IMR-90 (cell line): Measurements from ENCODE around the gene PDE4B. TPM values are rescaled to one million over a fixed set of nuclear protein-coding genes. Genes with fewer than 3 reads are reported as not detected.

Source experiments
- ATAC-seq: fragments of 200-7000 bp; cut with Tn5 transposase; 2 replicates; pipeline ENCODE4 v1.9.1; 2020; ENCODE audit warnings: low read depth, mild to moderate bottlenecking, moderate library complexity
- BruUV-seq: library from RNA; stranded (reverse); fragments of 400-500 nt; replicated peaks from 2 replicates; lab custom pipeline; 2021; lab: Mats Ljungman, UMichigan
- CTCF ChIA-PET: fragments of 300-600 bp; formaldehyde crosslinking; extraction: SDS; loops from one replicate; lab custom pipeline; 2021; ENCODE audit warnings: antibody characterized with exemption; lab: Yijun Ruan, JAX
- POLR2A ChIA-PET: fragments of 300-600 bp; sonication (Branson Sonifier 250); formaldehyde crosslinking; loops from one replicate; lab custom pipeline; 2022; ENCODE audit warnings: antibody characterized with exemption; ENCODE audit not compliant: unreplicated experiment; lab: Charles Lee
- DNase-seq: peaks from one replicate; pipeline ENCODE4 v3.0.0; 2013
- H2AFZ ChIP-seq: replicated peaks from 2 replicates; pipeline ENCODE3; 2013; ENCODE audit warnings: low read length, mild to moderate bottlenecking; ENCODE audit not compliant: poor library complexity
- H2AK5ac ChIP-seq: 2 replicates; pipeline ENCODE4 v1.6.1; 2013; ENCODE audit warnings: low read depth, low read length, inconsistent platforms
- H2AK9ac ChIP-seq: replicated peaks from 2 replicates; pipeline ENCODE3; 2013; ENCODE audit warnings: mild to moderate bottlenecking, low read depth, low read length, moderate library complexity; ENCODE audit not compliant: poor library complexity
- H2BK120ac ChIP-seq: 2 replicates; pipeline ENCODE4 v1.6.1; 2013; ENCODE audit warnings: low read depth, low read length, inconsistent platforms
- H2BK15ac ChIP-seq: 3 replicates; pipeline ENCODE4 v1.6.1; 2013; ENCODE audit warnings: low read depth, low read length, inconsistent platforms
- H2BK20ac ChIP-seq: 2 replicates; pipeline ENCODE4 v1.6.1; 2013; ENCODE audit warnings: low read depth, mild to moderate bottlenecking, inconsistent platforms, low read length, moderate library complexity
- H2BK5ac ChIP-seq: 2 replicates; pipeline ENCODE4 v1.6.1; 2013; ENCODE audit warnings: mild to moderate bottlenecking, low read depth, low read length, inconsistent platforms; ENCODE audit not compliant: poor library complexity, severe bottlenecking
- H3K14ac ChIP-seq: replicated peaks from 2 replicates; pipeline ENCODE4 v1.6.1; 2013; ENCODE audit warnings: low read depth, low read length, inconsistent platforms
- H3K18ac ChIP-seq: 2 replicates; pipeline ENCODE4 v1.6.1; 2013; ENCODE audit warnings: low read depth, low read length, control low read depth
- H3K23ac ChIP-seq: 2 replicates; pipeline ENCODE4 v1.6.1; 2013; ENCODE audit warnings: low read depth, low read length, inconsistent platforms
- H3K27ac ChIP-seq: 2 replicates; pipeline ENCODE4 v1.5.1; 2013; ENCODE audit warnings: mild to moderate bottlenecking, control low read depth, low read length; ENCODE audit not compliant: insufficient read depth
- H3K27me3 ChIP-seq: 2 replicates; pipeline ENCODE4 v1.6.1; 2013; ENCODE audit warnings: low read length; ENCODE audit not compliant: control insufficient read depth, insufficient read depth
- H3K36me3 ChIP-seq: 2 replicates; pipeline ENCODE4 v1.6.1; 2013; ENCODE audit warnings: low read length, mixed read lengths; ENCODE audit not compliant: control insufficient read depth, insufficient read depth
- H3K4ac ChIP-seq: 2 replicates; pipeline ENCODE4 v1.6.1; 2013; ENCODE audit warnings: low read depth, low read length, inconsistent platforms
- H3K4me1 ChIP-seq: 2 replicates; pipeline ENCODE4 v1.6.1; 2013; ENCODE audit warnings: low read length, mixed read lengths; ENCODE audit not compliant: control insufficient read depth, insufficient read depth
- H3K4me2 ChIP-seq: 2 replicates; pipeline ENCODE4 v1.6.1; 2013; ENCODE audit warnings: low read depth, mild to moderate bottlenecking, control low read depth, low read length, moderate library complexity
- H3K4me3 ChIP-seq: 2 replicates; pipeline ENCODE4 v1.5.1; 2013; ENCODE audit warnings: low read depth, mild to moderate bottlenecking, control low read depth, low read length, moderate library complexity; ENCODE audit not compliant: insufficient read depth
- H3K56ac ChIP-seq: 2 replicates; pipeline ENCODE4 v1.6.1; 2013; ENCODE audit warnings: low read length, inconsistent platforms; ENCODE audit not compliant: insufficient read depth; ENCODE audit errors: extremely low read depth
- H3K79me1 ChIP-seq, 2 experiments: 2 replicates each; pipeline ENCODE4 v1.6.1; 2013; ENCODE audit warnings: low read length in 2 of 2, inconsistent platforms in 1 of 2, low read depth in 1 of 2
- H3K9ac ChIP-seq: 2 replicates; pipeline ENCODE4 v1.6.1; 2013; ENCODE audit warnings: low read depth, low read length, control low read depth
- H3K9me1 ChIP-seq: 2 replicates; pipeline ENCODE4 v1.6.1; 2013; ENCODE audit warnings: low read length, inconsistent platforms; ENCODE audit not compliant: insufficient read depth
- H3K9me3 ChIP-seq: 2 replicates; pipeline ENCODE4 v1.6.1; 2013; ENCODE audit warnings: low read length; ENCODE audit not compliant: control insufficient read depth, insufficient read depth
- H4K20me1 ChIP-seq: 2 replicates; pipeline ENCODE4 v1.6.1; 2013; ENCODE audit warnings: low read length, inconsistent platforms; ENCODE audit not compliant: insufficient read depth
- H4K5ac ChIP-seq: 2 replicates; pipeline ENCODE4 v1.6.1; 2013; ENCODE audit warnings: mild to moderate bottlenecking, low read depth, low read length, control low read depth
- H4K8ac ChIP-seq, 2 experiments: 2 replicates each; pipeline ENCODE4 v1.6.1; 2013; ENCODE audit warnings: low read depth in 2 of 2, low read length in 2 of 2, control low read depth in 1 of 2, inconsistent platforms in 1 of 2
- H4K91ac ChIP-seq: 2 replicates; pipeline ENCODE4 v1.6.1; 2013; ENCODE audit warnings: low read depth, low read length, inconsistent platforms; ENCODE audit not compliant: insufficient read depth
- CEBPB ChIP-seq: IDR thresholded peaks from 2 replicates; pipeline ENCODE4 v1.6.1; 2012; ENCODE audit warnings: low read depth, low read length, improper control_type of control experiment
- ELK1 ChIP-seq: fragments of 150-350 bp; IDR thresholded peaks from 2 replicates; pipeline ENCODE4 v1.6.1; 2016; ENCODE audit warnings: low read depth, mild to moderate bottlenecking, low read length, moderate library complexity, borderline replicate concordance
- MAFK ChIP-seq: IDR thresholded peaks from 2 replicates; pipeline ENCODE4 v1.6.1; 2012; ENCODE audit warnings: low read depth, low read length, improper control_type of control experiment
- MAZ ChIP-seq: IDR thresholded peaks from 2 replicates; pipeline ENCODE4 v1.6.1; 2012; ENCODE audit warnings: low read depth, mild to moderate bottlenecking, low read length, improper control_type of control experiment, moderate library complexity, borderline replicate concordance
- MXI1 ChIP-seq: IDR thresholded peaks from 2 replicates; pipeline ENCODE4 v1.6.1; 2012; ENCODE audit warnings: low read depth, mild to moderate bottlenecking, low read length, moderate library complexity, borderline replicate concordance
- NFE2L2 ChIP-seq: fragments of 150-350 bp; IDR thresholded peaks from 2 replicates; pipeline ENCODE4 v1.6.1; 2016; ENCODE audit warnings: low read depth, mild to moderate bottlenecking, low read length
- RAD21 ChIP-seq: IDR thresholded peaks from 2 replicates; pipeline ENCODE4 v1.6.1; 2012; ENCODE audit warnings: low read length, improper control_type of control experiment
- WGBS, 2 experiments: methylation state at CpG; one replicate each; pipeline versions ENCODE4 v1.1.5 to v1.1.7; 2013; ENCODE audit warnings: missing lambda C conversion rate in 2 of 2; ENCODE audit not compliant: insufficient read length in 1 of 2; ENCODE audit errors: extremely low coverage in 2 of 2; 5-methylcytosine and 5-hydroxymethylcytosine counted together
- dilution Hi-C: fragments of 300-500 bp; cut with HindIII; formaldehyde crosslinking; loops from one replicate; pipeline ENCODE4 v1.14.3; 2018; ENCODE audit warnings: low sequenced_read_pairs; ENCODE audit not compliant: unreplicated experiment
- in situ Hi-C: fragments of 300-500 bp; cut with MboI; formaldehyde crosslinking; loops from 3 replicates; pipeline ENCODE4 v1.14.3; 2019; ENCODE audit warnings: low sequenced_read_pairs, inconsistent platforms, mixed read lengths
- intact Hi-C: fragments of 100-400 bp; cut with micrococcal nuclease; formaldehyde crosslinking; loops from 2 replicates; pipeline ENCODE4 v1.10.0; 2022
- polyA plus RNA-seq, 3 experiments: library from polyadenylated mRNA; depleted of rRNA; stranded (reverse); fragments of >200 nt; gene quantifications; 2 replicates each; pipeline ENCODE4 v1.2.3, GENCODE V29; 2012; ENCODE audit warnings: low replicate concordance in 1 of 3
- total RNA-seq: library from RNA; depleted of rRNA; stranded (reverse); fragments of >200 nt; gene quantifications from 2 replicates; pipeline ENCODE4 v1.2.3, GENCODE V29; 2012

PDE4B gene
- total and polyA plus RNA-seq, 2 of the 4 experiments (the other 2 are of a cell fraction) = 5.8 to 21.3 TPM

- Histone ChIP-seq H3K9me1 (no peaks in the 10 kb centered on the region), H3K27me3 (peaks cover 3% of the 10 kb centered on the region), H3K4ac (no peak overlapping the region), H2BK5ac (no peak overlapping the region), H3K79me1 (no peaks in the 10 kb centered on the region), H3K14ac (no peak overlapping the region), H3K9ac (no peak overlapping the region), H3K4me1 (no peaks in the 10 kb centered on the region), H3K56ac (no peak overlapping the region), H2BK120ac (no peak overlapping the region), H3K27ac (no peak overlapping the region), H2AFZ (no peak overlapping the region), H3K4me2 (no peak overlapping the region), H4K91ac (no peak overlapping the region), H2BK15ac (no peak overlapping the region), H4K8ac (no peak overlapping the region), H2AK5ac (no peak overlapping the region), H3K36me3 (no peaks in the 10 kb centered on the region), H4K20me1 (no peaks in the 10 kb centered on the region), H4K5ac (no peak overlapping the region), H3K18ac (no peak overlapping the region), H3K9me3 (no peaks in the 10 kb centered on the region), H3K23ac (no peak overlapping the region), H3K4me3 (no peak overlapping the region), H2BK20ac (no peak overlapping the region), H2AK9ac (no peak overlapping the region)
- DNase-seq (no peak), ATAC-seq (no peak)
- in situ Hi-C loops = no loop called here
- intact Hi-C loops = no loop called here
- dilution Hi-C loops = no loop called here
- TF ChIP-seq ELK1 = no peak
- TF ChIP-seq MAZ = no peak
- no peak for TF ChIP-seq MAFK
- TF ChIP-seq MXI1 = no peak
- TF ChIP-seq CEBPB = no peak
- TF ChIP-seq RAD21 = no peak
- no peak for TF ChIP-seq NFE2L2
- WGBS, 2 experiments = no CpG with 5 or more reads among the region's 1 CpG
- BruUV-seq = no TSS peak
- POLR2A ChIA-PET = no interaction called here
- CTCF ChIA-PET = no interaction called here
Observed at GRCh38 chr1:65757531-65757930, 35.2 kb upstream of the PDE4B start.
